A673 (cell line): ENCODE data around the gene MYO1C. TPM values are rescaled to one million over a fixed set of nuclear protein-coding genes. Genes with fewer than 3 reads are reported as not detected.
"Not testable (repeated sequence)": the region's sequence is repeated elsewhere in the genome, so short reads cannot be mapped to it uniquely, and the experiment has no call there.

Source experiments
- BruUV-seq: library from RNA; stranded (reverse); fragments of 400-500 nt; replicated peaks from 2 replicates; lab custom pipeline; 2021; lab: Mats Ljungman, UMichigan
- CTCF ChIA-PET: fragments of 300-600 bp; sonication (Branson Sonifier 250); formaldehyde crosslinking; loops from one replicate; lab custom pipeline; 2022; ENCODE audit warnings: antibody characterized with exemption; lab: Charles Lee
- POLR2A ChIA-PET: fragments of 300-600 bp; sonication (Branson Sonifier 250); formaldehyde crosslinking; loops from one replicate; lab custom pipeline; 2022; ENCODE audit warnings: antibody characterized with exemption; ENCODE audit not compliant: low non-redundant PET; lab: Charles Lee
- DNase-seq: peaks from one replicate; pipeline ENCODE4 v3.0.0-alpha.2; 2015; ENCODE audit warnings: low spot score
- H3K27ac ChIP-seq: fragments of 200-600 bp; sonication (generic); 2 replicates; pipeline ENCODE4 v1.5.1; 2016; ENCODE audit warnings: mixed run types, low read depth, mild to moderate bottlenecking, mixed read lengths, antibody characterized with exemption, low read length; ENCODE audit not compliant: poor library complexity, severe bottlenecking
- H3K27me3 ChIP-seq: fragments of 200-600 bp; sonication (generic); replicated peaks from 2 replicates; pipeline ENCODE4 v1.6.1; 2017; ENCODE audit warnings: mixed run types, low read depth, mild to moderate bottlenecking, mixed read lengths, antibody characterized with exemption, low read length; ENCODE audit not compliant: insufficient read depth, poor library complexity
- H3K36me3 ChIP-seq: fragments of 200-600 bp; sonication (generic); 2 replicates; pipeline ENCODE4 v1.6.1; 2016; ENCODE audit warnings: mixed run types, mild to moderate bottlenecking, mixed read lengths, antibody characterized with exemption, low read length; ENCODE audit not compliant: insufficient read depth, poor library complexity, severe bottlenecking
- H3K4me1 ChIP-seq: fragments of 200-600 bp; sonication (generic); 2 replicates; pipeline ENCODE4 v1.6.1; 2017; ENCODE audit warnings: mixed run types, mild to moderate bottlenecking, mixed read lengths, antibody characterized with exemption, low read length; ENCODE audit not compliant: insufficient read depth, poor library complexity, severe bottlenecking
- H3K4me3 ChIP-seq: fragments of 200-600 bp; sonication (generic); 2 replicates; pipeline ENCODE4 v1.5.1; 2016; ENCODE audit warnings: low read depth, mixed run types, mild to moderate bottlenecking, mixed read lengths, low read length; ENCODE audit not compliant: poor library complexity, severe bottlenecking
- H3K9me3 ChIP-seq: fragments of 200-600 bp; sonication (generic); 2 replicates; pipeline ENCODE4 v1.6.1; 2016; ENCODE audit warnings: mixed run types, low read depth, mild to moderate bottlenecking, mixed read lengths, antibody characterized with exemption, low read length; ENCODE audit not compliant: poor library complexity, severe bottlenecking
- EZH2 ChIP-seq: fragments of 200-600 bp; sonication (generic); IDR thresholded peaks from 2 replicates; pipeline ENCODE4 v1.6.1; 2017; ENCODE audit warnings: borderline replicate concordance, low read depth, mild to moderate bottlenecking, mixed read lengths, antibody characterized with exemption, low read length; ENCODE audit not compliant: poor library complexity, severe bottlenecking
- intact Hi-C: fragments of 100-400 bp; cut with micrococcal nuclease; formaldehyde crosslinking; loops from one replicate; pipeline ENCODE4 v1.10.0; 2022; ENCODE audit not compliant: unreplicated experiment
- total RNA-seq: library from RNA; stranded (reverse); gene quantifications from 2 replicates; pipeline ENCODE4 v1.2.3, GENCODE V29; 2021
- TF ChIP-seq, protein P1 (sequence below): fragments of 300-800, 200-600 bp; sonication (generic); conservative IDR thresholded peaks from 2 replicates; pipeline ENCODE4 v1.5.1; 2017; ENCODE audit warnings: low read depth, mild to moderate bottlenecking, antibody characterized with exemption, low read length, moderate library complexity, mixed read lengths

Gene MYO1C
- total RNA-seq, 1 experiment from 2014 or later = 103 TPM

DNA sequence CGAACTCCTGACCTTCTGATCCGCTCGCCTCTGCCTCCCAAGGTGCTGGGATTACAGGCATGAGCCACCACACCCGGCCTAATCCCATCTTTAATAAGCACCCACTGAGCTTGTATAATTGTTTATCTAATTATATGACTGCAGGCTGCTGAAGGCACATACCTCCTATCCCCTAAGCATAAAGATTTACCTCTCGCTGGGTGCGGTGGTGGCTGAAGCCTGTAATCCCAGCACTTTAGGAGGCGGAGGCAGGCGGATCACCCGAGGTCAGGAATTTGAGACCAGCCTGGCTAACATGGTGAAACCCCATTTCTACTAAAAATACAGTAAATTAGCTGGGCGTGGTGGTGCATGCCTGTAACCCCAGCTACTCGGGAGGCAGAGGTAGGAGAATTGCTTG, 72.3 kb downstream of the MYO1C start:
- BruUV-seq = no TSS peak
- ChIA-PET POLR2A (no interaction called here), CTCF (no interaction called here)
- peaks cover 40% of the 10 kb centered on the region for H3K36me3 ChIP-seq
- DNase-seq = no peak
- H3K9me3 ChIP-seq = no peaks in the 10 kb centered on the region
- H3K4me1 ChIP-seq = peaks cover 8% of the 10 kb centered on the region
- H3K27me3 ChIP-seq = no peaks in the 10 kb centered on the region
- no peak overlapping the region for H3K4me3 ChIP-seq
- H3K27ac ChIP-seq = no peak overlapping the region
- TF ChIP-seq EZH2 = no peak
- TF ChIP-seq, protein P1, sequence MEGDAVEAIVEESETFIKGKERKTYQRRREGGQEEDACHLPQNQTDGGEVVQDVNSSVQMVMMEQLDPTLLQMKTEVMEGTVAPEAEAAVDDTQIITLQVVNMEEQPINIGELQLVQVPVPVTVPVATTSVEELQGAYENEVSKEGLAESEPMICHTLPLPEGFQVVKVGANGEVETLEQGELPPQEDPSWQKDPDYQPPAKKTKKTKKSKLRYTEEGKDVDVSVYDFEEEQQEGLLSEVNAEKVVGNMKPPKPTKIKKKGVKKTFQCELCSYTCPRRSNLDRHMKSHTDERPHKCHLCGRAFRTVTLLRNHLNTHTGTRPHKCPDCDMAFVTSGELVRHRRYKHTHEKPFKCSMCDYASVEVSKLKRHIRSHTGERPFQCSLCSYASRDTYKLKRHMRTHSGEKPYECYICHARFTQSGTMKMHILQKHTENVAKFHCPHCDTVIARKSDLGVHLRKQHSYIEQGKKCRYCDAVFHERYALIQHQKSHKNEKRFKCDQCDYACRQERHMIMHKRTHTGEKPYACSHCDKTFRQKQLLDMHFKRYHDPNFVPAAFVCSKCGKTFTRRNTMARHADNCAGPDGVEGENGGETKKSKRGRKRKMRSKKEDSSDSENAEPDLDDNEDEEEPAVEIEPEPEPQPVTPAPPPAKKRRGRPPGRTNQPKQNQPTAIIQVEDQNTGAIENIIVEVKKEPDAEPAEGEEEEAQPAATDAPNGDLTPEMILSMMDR = no peak
- intact Hi-C loops = no loop called here

DNA sequence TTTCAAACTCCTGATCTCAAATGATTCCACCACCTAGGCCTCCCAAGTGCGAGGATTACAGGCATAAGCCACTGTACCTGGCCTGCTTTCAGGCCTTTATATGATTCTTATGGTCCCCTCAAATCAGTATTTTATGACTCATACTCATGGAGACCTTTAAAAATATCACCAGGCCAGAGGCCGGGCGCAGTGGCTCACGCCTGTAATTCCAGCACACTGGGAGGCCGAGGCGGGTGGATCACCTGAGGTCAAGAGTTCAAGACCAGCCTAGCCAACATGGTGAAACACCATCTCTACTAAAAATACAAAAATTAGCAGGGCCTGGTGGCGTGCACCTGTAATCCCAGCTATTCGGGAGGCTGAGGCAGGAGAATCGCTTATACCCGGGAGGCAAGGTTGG, 74.0 kb downstream of the MYO1C start:
- CTCF ChIA-PET, DNase-seq, H3K4me1 ChIP-seq, intact Hi-C loops, H3K4me3 ChIP-seq, H3K9me3 ChIP-seq, H3K27ac ChIP-seq, H3K27me3 ChIP-seq, BruUV-seq: not testable (repeated sequence)
- POLR2A ChIA-PET = interaction anchor here (0.6 kb wide), 1 partner anchor 247 kb away, joined by 10 read pairs; no protein-coding TSS in a partner anchor
- peaks cover 33% of the 10 kb centered on the region for H3K36me3 ChIP-seq

DNA sequence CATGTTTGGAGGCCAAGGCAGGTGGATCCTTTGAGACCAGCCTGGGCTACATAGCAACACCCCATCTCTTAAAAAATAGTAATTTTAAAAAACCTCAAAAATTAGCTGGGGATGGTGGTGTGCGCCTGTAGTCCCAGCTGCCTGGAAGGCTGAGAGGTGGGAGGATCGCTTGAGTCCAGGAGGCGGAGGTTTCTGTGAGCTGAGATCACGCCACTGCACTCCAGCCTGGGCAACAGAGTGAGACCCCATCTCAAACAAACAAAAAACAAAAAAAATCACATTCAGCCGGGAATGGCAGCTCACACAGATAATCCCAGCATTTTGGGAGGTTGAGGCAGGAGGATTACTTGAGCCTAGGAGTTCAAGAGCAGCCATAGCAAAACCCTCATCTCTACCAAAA, 76.1 kb downstream of the MYO1C start:
- ChIA-PET CTCF (no interaction called here), POLR2A (interaction anchor here (0.6 kb wide), 1 partner anchor 44 kb away, joined by 4 read pairs; no protein-coding TSS in a partner anchor)
- no peaks in the 10 kb centered on the region for H3K9me3 ChIP-seq
- DNase-seq = no peak
- H3K4me1 ChIP-seq = no peaks in the 10 kb centered on the region
- TF ChIP-seq, protein P1 = no peak
- no peak for TF ChIP-seq EZH2
- H3K36me3 ChIP-seq = peaks cover 14% of the 10 kb centered on the region
- H3K27me3 ChIP-seq = no peaks in the 10 kb centered on the region
- intact Hi-C loops = no loop called here
- no peak overlapping the region for H3K4me3 ChIP-seq
- H3K27ac ChIP-seq = no peak overlapping the region
- BruUV-seq = no TSS peak

DNA sequence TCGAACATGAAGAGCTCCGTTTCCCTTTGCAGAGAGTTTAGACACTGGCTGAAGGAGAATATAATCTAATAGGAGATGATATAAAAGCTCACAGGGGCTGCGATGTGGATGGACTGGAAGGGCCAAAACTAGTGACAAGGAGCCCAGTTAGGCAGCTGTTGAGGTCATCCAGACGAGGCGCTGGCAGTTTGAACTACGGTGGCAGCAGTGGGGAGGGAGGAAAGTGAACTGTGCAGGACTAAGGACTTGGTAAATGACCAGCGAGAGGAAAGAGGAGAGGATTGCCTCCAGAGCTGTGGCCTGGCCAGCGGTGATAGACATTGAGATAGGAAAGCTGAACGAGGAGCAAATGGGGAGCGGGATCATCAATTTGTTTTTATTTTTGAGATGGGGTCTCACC, 77.9 kb downstream of the MYO1C start:
- no peaks in the 10 kb centered on the region for H3K9me3 ChIP-seq
- no TSS peak for BruUV-seq
- ChIA-PET CTCF (no interaction called here), POLR2A (no interaction called here)
- intact Hi-C loops = no loop called here
- H3K4me3 ChIP-seq = no peak overlapping the region
- no peak for DNase-seq
- no peaks in the 10 kb centered on the region for H3K36me3 ChIP-seq
- H3K27me3 ChIP-seq = no peaks in the 10 kb centered on the region
- H3K27ac ChIP-seq = no peak overlapping the region
- no peak for TF ChIP-seq EZH2
- TF ChIP-seq, protein P1 = no peak
- H3K4me1 ChIP-seq = no peaks in the 10 kb centered on the region
